GM18526 (cell line): ENCODE results near the gene RAI1.

ENCODE experiments used
- POLR2A ChIP-seq: IDR thresholded peaks from 3 replicates; pipeline ENCODE4 v1.6.1; 2011; ENCODE audit not compliant: insufficient read length; ENCODE audit errors: extremely low read depth

Gene RAI1

DNA sequence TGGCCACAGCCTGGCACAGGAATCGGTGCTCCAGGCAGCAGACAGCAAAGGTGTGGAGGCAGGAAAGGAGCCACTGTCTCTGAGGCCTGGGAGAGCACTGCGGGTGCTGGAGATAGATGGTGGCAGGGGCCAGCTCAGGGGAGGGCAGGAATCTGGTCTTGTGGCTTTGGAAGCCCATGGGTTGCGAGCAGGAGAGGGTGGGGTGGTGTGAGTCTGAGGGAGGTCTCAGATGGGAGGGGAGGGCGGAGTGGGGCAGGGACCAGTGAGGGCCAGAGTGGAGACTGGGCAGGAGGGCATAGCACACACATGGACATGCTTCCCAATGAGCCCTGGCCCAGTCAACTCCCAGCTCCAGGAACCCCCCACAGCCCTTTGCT is 85.5 kb downstream of the RAI1 start:
- no peak for TF ChIP-seq POLR2A

DNA sequence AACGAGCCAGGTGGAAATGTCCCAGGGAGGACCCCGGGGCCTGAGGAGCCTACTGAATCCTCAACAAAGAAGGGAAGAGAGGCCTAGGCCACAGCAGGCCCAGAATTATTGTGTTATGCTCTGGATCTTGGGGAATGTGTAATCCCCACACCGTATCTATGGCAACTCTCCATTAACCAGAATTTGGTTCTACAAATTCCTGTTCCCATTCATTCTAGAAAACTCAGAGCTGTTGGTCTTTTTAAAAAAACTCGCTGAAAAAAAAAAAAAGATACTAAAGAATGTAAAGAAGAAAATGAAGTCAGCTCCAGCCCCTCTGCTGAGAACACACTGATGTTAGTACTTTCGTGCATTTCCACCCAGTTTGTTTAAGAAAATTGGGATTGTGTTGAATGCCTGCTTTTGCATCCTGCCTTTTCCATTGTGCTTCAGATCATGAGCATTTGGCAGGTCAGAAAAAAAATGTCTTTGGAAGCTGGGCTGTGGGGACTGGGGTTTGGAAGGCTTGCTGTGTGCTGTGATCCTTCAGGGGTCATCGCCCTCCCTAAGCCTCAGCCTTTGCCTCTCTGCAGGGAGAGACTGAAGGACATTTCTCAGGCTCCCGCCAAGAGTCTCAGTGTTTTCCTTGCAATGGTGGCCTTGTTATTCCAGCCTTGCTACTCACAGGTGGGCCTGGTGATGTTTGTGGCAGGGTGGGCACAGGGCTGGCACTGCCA is 86.1 kb downstream of the RAI1 start:
- no peak for TF ChIP-seq POLR2A

DNA sequence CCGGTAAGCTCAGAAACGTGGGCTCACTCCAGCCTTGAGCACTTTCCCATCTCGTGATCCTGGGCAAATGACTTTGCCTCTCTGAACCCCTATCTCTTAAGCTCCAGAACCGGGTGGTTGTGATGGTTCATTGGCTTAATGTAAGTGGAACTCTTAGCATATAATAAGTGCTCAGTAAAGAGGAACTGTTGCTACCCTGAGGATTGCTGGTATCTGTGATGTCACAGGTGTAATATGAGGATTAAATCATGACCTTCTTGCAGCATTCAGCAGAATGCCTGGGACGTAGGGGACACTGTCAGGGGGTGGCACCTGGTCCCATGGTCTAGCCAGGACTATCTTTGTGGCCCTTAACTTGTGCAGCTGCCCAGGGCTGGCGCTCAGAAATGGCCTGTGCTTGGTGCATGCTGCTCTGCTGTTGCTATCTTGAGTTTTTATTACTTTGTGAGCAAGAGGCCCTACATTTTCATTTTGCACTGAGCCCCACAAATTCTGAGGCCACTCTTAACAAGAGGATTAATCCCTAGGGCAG is 86.7 kb downstream of the RAI1 start:
- TF ChIP-seq POLR2A = no peak

DNA sequence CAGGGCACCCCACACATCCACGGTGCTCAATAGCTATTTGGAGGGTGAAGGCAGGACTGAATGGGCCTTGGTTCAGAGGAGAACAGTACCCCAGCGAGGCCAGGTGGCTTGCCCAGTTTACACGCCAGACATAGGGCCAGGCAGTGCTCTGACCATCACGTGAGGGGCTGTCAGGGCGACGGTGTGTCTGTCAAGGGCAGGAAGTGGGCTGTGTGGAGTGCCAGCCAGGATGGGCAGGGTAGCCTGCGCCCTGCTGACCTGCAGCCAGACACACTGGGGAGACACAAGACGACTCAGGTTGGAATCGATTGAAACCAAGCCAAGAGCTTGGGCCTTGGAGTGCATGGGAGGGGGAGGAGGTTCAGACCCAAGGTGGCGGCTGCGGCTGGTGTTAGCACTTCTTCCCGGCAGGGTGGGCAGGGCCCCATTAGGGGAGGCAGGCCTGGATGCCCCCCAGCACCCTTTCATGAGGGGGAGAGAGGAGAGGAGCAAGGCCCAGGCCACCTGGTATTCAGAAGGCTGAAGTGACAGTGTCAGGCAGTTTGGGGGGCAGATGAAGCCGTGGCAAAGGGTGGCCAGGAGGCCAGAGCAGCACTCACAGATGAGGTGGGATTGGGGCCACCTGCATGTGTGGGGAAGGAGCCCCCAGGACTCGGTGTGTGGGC is 87.3 kb downstream of the RAI1 start:
- TF ChIP-seq POLR2A = no peak

DNA sequence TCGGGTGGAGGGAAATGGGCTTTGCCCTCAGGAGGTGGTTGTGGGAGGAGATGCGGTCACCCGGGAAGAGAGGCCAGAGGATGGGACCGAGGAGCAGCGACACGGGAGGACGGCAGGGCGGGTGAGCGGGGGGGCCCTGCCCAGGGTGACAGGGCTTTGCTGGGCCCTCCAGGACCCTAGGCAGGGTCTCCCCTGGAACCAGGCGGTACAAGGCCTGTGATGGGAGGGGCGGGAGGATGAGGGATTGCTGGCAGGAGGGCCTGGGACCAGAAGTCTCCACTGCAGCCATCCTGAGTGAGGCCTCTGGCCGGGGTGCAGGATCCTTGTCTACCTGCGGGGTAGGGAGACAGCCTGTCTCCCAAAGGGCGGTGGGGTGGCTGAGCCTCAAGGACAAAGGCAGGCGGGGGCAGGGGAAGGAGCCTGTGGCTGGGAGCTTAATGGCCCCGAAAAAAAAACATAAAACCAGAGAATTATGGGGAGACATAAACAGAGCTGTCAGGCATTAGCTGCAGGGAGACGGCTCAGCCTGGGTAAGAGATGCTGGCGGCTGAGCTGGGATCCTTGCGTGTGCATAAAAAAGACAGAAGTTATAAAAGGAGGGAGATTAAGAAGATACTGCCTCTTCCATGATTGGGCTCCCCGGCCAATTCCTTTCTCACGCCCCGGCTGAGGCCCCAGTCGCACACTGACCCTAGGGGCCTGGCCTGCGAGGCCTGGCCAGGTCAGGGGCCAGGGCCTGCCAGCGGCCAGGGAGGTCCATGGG is 88.8 kb downstream of the RAI1 start:
- TF ChIP-seq POLR2A = no peak

DNA sequence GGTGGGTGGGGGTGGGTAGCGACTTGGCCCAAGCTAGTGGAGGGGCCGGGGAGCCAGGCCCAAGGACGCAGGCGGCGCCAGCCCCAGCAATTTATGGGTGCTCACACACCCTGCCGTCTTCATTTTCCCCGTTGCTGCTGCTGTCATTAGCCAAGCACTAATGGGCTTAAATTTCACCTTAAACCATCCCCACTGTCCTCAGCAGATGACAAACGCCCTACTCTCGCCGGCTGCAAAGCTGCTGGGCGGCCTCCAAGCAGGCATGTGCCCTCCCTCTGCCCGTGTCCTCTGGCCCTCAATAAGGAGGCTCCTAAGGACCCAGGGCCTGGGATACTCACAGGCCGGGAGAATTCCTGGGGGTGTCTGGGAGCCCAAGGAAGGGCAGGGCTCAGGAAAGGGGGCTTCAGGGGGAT is 89.4 kb downstream of the RAI1 start:
- no peak for TF ChIP-seq POLR2A

DNA sequence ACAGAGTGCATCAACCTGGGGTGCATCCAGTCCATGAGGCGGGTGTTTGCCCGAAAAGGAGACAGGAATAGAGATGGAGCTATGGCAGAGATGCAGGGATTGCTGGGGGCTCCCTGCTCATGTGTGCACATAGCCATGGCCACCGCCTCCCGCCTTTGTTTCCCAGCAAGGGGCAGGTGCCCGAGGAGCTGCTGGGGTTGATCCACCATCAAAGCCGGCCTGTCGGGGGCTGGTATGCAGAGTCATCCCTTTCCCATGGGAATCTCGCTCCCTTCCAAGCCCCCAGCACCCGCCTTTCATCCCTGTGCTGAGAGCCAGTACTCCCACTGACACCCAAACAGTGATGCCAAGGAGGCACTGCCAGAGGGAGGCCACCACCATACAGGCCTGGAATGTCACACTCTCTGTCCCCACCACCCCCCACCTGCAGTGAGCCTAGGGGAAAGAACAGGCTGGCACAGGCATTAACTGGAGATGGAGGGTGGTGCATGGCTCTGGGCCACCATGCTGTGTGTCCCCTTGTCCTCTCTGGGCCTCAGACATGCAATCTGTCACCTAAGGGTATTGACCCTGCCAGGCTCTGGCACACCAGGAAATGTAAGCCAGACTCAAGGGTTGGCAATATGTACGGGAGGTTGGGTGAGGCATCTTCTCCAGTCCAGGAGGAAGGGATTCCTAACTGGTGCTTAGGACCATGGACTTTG is 90.4 kb downstream of the RAI1 start:
- no peak for TF ChIP-seq POLR2A

DNA sequence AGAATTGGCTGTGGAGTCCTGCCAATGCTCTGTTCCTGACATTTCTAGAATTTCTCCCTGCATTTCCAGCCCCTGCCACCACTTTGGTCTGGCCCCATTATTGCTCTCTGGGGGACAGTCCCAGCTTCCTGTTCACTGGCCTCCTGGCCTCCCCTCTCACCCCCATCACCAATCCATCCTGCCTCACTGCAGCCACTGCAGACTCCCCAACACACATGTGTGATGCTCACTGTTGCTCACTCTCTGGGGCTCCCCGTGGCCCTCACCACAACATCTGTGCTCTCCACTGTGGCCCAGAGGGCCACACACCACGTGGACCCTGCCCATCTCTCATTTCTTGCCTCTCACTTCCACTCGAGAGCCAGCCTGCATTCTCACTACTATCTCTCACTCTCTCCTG is 91.0 kb downstream of the RAI1 start:
- TF ChIP-seq POLR2A = no peak

DNA sequence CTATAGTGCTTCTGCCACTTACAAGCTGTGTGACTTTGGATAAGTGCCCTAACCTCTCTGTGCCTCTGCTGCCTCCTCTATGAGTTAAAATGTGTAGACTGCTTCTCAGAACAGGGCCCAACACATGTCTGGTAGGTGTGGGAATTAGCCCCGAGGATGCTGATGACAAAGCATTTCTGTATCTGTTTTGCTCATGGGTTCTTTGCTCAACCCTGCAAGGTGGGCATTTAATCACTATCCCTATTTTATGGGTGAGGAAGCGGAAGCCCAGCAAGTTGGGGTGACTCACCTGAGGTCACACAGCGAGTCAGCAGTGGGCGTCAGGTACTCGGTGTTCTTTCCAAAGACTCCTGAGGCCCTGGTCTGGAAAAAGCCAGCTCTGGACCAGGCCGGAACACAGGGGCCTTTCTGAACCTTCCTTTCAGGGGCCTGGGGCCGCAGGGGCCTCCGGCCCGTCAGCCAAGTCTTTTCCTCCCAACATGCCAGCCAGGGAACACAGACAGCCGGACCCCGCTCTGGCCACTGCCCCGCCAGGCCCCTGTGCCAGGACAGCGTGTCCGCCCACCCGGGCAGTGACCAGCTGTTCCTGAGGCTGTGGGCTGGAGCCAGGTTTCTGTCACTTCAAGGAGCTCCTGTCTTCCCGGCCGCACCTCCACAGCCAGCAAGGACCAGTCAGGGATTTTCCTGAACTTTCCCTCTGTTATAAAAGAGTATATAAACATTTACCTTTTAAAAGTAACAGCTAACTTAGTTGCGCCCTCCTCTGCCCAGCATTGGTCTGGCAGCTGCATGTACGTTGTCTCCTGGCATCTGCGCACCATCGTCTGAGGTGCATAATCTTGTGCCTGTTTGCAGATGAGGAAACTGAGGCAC is 93.0 kb downstream of the RAI1 start:
- no peak for TF ChIP-seq POLR2A

DNA sequence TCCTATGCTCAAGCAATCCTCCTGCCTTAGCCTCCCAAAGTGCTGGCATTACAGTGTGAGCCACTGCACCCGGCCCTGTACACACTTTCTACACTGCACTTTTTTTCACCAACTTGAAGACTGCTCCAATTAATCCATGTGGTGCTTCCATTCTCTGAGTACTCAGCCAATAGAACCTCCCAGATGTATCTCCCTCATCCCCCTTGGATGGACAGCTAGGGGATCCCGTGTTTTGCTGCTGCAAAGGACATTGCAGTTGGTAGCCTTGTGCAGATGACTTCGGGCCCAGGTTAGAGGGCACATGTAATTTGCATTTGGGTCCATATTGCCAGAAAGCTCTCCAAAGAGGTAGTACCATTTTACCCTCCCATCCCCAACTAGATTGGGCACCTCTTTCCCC is 95.6 kb downstream of the RAI1 start:
- no peak for TF ChIP-seq POLR2A

DNA sequence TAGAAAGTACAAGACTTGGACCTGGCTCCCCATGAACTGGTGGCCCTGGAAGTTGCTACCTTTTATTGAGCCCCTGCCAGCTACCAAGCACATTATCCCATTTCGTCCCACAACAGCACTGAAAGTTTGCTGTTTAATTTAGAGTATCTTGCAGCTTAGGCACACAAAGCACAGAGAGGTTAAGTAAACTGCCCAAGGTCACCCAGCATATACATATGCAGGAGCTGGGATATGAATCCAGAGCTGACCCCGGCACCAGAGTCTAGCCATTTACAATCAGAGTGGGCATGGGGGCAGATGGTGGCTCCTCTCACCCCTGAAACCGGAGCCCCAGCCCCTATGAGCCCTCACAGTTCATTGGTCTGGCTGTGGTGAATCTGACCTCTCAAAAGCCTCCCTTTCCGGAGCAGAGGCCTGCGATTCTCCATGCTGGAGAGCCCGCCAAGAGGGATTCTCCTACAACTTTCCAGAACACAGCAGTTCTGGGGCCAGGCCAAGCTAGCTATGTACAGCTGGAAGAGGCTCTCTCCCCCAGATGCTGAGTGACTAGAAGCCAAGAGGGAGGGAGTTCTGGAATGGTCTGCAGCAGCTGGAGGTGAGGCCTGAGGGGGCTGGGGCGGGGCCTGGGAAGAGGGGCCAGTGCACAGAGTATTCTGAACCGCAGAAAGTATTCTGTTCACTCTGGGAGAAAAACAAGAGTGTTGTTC is 97.2 kb downstream of the RAI1 start:
- no peak for TF ChIP-seq POLR2A

DNA sequence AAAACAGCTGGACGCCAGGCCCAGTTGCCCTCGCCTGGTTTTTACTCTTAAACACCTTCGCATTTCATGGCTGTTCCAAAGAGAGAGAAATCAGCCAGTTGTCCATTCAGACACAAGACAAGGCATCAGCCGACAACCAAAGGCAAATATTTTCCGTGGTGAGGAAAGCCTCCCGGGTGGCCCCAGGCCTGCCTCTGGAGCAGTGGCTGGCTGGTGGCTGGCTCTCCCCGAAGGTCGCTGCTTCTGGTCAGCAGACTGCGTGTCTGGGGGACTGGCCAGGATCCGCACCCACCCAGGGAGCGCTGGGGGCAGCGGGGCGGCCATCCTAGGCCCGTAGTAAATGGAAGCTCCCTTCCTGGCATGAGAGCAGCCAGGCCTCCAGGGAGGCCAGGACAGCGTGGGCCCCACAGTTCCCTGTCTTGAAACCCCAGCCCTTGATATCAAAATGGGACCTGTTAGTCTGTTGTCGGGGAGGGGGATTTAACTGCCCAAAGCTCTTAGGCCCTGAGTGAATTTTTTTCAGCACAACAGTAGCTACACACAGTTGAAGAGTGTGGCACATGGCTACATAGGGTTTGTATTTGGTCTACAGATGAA is 97.9 kb downstream of the RAI1 start:
- no peak for TF ChIP-seq POLR2A

DNA sequence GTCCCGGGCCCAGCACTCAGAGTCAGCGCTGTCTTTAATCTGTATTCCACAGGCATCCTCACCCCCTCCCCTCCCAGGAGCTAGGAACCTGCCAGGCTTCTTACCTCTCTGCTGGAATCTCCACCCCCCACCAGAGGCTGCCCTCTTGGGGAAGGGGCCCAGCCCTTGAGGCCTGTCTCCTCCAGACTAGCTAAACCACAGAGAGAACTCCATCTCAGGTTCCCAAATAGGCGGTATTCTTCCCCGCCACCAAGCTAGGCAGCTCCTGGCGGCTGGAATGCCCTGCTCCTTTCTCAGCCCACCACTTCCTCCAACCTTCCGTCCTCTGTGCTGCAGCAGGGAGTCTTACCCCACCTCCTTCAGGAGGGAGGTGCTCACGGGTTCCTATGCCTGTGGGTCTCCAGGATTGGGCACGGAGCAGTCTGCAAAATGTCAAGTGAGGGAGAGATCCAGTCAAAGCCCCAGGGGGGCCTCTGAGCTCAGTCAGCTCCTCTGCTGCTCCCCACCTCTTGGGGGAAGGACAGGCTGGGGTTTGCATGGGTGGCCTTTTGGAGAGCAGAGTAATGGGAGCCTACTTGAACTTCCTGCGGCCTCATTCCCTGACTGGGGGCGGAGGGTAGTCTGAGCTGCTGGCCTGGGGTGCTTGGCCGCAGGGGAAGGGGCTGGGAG is 99.8 kb downstream of the RAI1 start:
- no peak for TF ChIP-seq POLR2A
